Osteocyte (in vitro differentiated cells): ENCODE results near the gene RPTOR. TPM values are rescaled to one million over a fixed set of nuclear protein-coding genes. Genes with fewer than 3 reads are reported as not detected.

Experiments
- DNase-seq: peaks from one replicate; pipeline ENCODE4 v3.0.0; 2021; ENCODE audit warnings: mixed read lengths; ENCODE audit not compliant: unreplicated experiment; ENCODE audit errors: extremely low spot score
- H3K27ac Mint-ChIP-seq: one replicate; pipeline ENCODE4 v1.8.0; 2021; ENCODE audit warnings: mild to moderate bottlenecking, mixed read lengths; ENCODE audit not compliant: unreplicated experiment
- H3K27me3 Mint-ChIP-seq: one replicate; pipeline ENCODE4 v1.8.0; 2021; ENCODE audit warnings: mixed read lengths; ENCODE audit not compliant: unreplicated experiment
- H3K36me3 Mint-ChIP-seq: one replicate; pipeline ENCODE4 v1.8.0; 2021; ENCODE audit warnings: mixed read lengths; ENCODE audit not compliant: unreplicated experiment
- H3K4me1 Mint-ChIP-seq: one replicate; pipeline ENCODE4 v1.8.0; 2021; ENCODE audit warnings: mixed read lengths; ENCODE audit not compliant: unreplicated experiment
- H3K4me3 Mint-ChIP-seq: one replicate; pipeline ENCODE4 v1.8.0; 2021; ENCODE audit warnings: mild to moderate bottlenecking, moderate library complexity, mixed read lengths; ENCODE audit not compliant: unreplicated experiment
- H3K9me3 Mint-ChIP-seq: one replicate; pipeline ENCODE4 v1.8.0; 2021; ENCODE audit warnings: mixed read lengths; ENCODE audit not compliant: unreplicated experiment
- CTCF ChIP-seq: fragments of 200-600 bp; sonication (generic); IDR thresholded peaks from 2 replicates; pipeline ENCODE4 v1.5.0; 2021; ENCODE audit warnings: antibody characterized with exemption, mild to moderate bottlenecking, moderate library complexity
- total RNA-seq: library from RNA; stranded (reverse); gene quantifications from 2 replicates; pipeline ENCODE4 v1.2.1, GENCODE V29; 2021

The RPTOR gene
- total RNA-seq, 1 donor from 2014 or later, result 36.0 TPM

GRCh38 chr17:80555266-80555665, 10.6 kb downstream of the RPTOR start:
- Mint-ChIP-seq H3K27ac (no peak overlapping the region), H3K4me1 (peaks cover 26% of the 10 kb centered on the region), H3K9me3 (no peaks in the 10 kb centered on the region), H3K4me3 (no peak overlapping the region), H3K36me3 (peaks cover 6% of the 10 kb centered on the region), H3K27me3 (no peaks in the 10 kb centered on the region)
- DNase-seq, result no peak
- no peak for TF ChIP-seq CTCF

- TF ChIP-seq CTCF, result no peak
- Mint-ChIP-seq H3K27ac (no peak overlapping the region), H3K9me3 (no peaks in the 10 kb centered on the region), H3K36me3 (peaks cover 6% of the 10 kb centered on the region), H3K27me3 (no peaks in the 10 kb centered on the region), H3K4me1 (peaks cover 38% of the 10 kb centered on the region), H3K4me3 (no peak overlapping the region)
- no peak for DNase-seq
Observed at GRCh38 chr17:80558046-80558445, 13.4 kb downstream of the RPTOR start.

- DNase-seq, result no peak
- no peak for TF ChIP-seq CTCF
- Mint-ChIP-seq H3K4me3 (no peak overlapping the region), H3K36me3 (peaks cover 6% of the 10 kb centered on the region), H3K27me3 (no peaks in the 10 kb centered on the region), H3K4me1 (peaks cover 39% of the 10 kb centered on the region), H3K9me3 (no peaks in the 10 kb centered on the region), H3K27ac (peak overlapping the region; percentile 56)
Observed at GRCh38 chr17:80559825-80560251, 15.2 kb downstream of the RPTOR start.

- no peak for DNase-seq
- no peaks in the 10 kb centered on the region for H3K9me3 Mint-ChIP-seq
- H3K27ac Mint-ChIP-seq, result no peak overlapping the region
- H3K27me3 Mint-ChIP-seq, result no peaks in the 10 kb centered on the region
- H3K36me3 Mint-ChIP-seq, result no peaks in the 10 kb centered on the region
- H3K4me1 Mint-ChIP-seq, result peaks cover 52% of the 10 kb centered on the region
- H3K4me3 Mint-ChIP-seq, result no peak overlapping the region
- no peak for TF ChIP-seq CTCF
Observed at GRCh38 chr17:80561541-80562114, 17.0 kb downstream of the RPTOR start.

GRCh38 chr17:80564545-80564944, 19.9 kb downstream of the RPTOR start:
- no peaks in the 10 kb centered on the region for H3K36me3 Mint-ChIP-seq
- no peak overlapping the region for H3K4me3 Mint-ChIP-seq
- H3K4me1 Mint-ChIP-seq, result peaks cover 41% of the 10 kb centered on the region
- H3K9me3 Mint-ChIP-seq, result no peaks in the 10 kb centered on the region
- no peak for DNase-seq
- no peak for TF ChIP-seq CTCF
- H3K27me3 Mint-ChIP-seq, result no peaks in the 10 kb centered on the region
- no peak overlapping the region for H3K27ac Mint-ChIP-seq
